Activated naive CD8-positive, alpha-beta T cell treated with anti-CD3 and anti-CD28 coated beads for 36 hours (primary cell): ENCODE data around the gene DNM3. TPM values are rescaled to one million over a fixed set of nuclear protein-coding genes. Genes with fewer than 3 reads are reported as not detected.

Experiments used
- DNase-seq: peaks from one replicate; pipeline ENCODE4 v3.0.0; 2021
- H3K27ac Mint-ChIP-seq: one replicate; pipeline ENCODE4 v1.8.0; 2022; ENCODE audit warnings: mild to moderate bottlenecking, moderate library complexity, mixed read lengths
- H3K27me3 Mint-ChIP-seq: one replicate; pipeline ENCODE4 v1.8.0; 2022; ENCODE audit warnings: mild to moderate bottlenecking, mixed read lengths
- H3K36me3 Mint-ChIP-seq: one replicate; pipeline ENCODE4 v1.8.0; 2021; ENCODE audit warnings: mild to moderate bottlenecking, mixed read lengths
- H3K4me1 Mint-ChIP-seq: one replicate; pipeline ENCODE4 v1.8.0; 2021; ENCODE audit warnings: mixed read lengths
- H3K4me3 Mint-ChIP-seq: one replicate; pipeline ENCODE4 v1.8.0; 2022; ENCODE audit warnings: mild to moderate bottlenecking, moderate library complexity, mixed read lengths
- H3K9me3 Mint-ChIP-seq: one replicate; pipeline ENCODE4 v1.8.0; 2022; ENCODE audit warnings: mixed read lengths
- total RNA-seq, 2 experiments: library from RNA; stranded (reverse); gene quantifications; one replicate each; pipeline ENCODE4 v1.2.3, GENCODE V29; 2021

Gene DNM3
- total RNA-seq, 2 experiments from 2014 or later = 0.34 to 0.35 TPM

GRCh38 chr1:172460887-172461315, 619.6 kb downstream of the DNM3 start:
- H3K27me3 Mint-ChIP-seq = no peaks in the 10 kb centered on the region
- no peak overlapping the region for H3K4me3 Mint-ChIP-seq
- H3K36me3 Mint-ChIP-seq = no peaks in the 10 kb centered on the region
- H3K4me1 Mint-ChIP-seq = no peaks in the 10 kb centered on the region
- no peak overlapping the region for H3K27ac Mint-ChIP-seq
- H3K9me3 Mint-ChIP-seq = no peaks in the 10 kb centered on the region
- no peak for DNase-seq

Other genes starting within 250 kb of the DNM3 start
- under 1 TPM in 1 of 2 experiments, not detected in 1; 0.14 TPM for gene MYOCOS, start 219.3 kb upstream of the DNM3 start, total RNA-seq
- not detected for gene MYOC, start 188.8 kb upstream of the DNM3 start, total RNA-seq
- gene VAMP4, start 99.4 kb upstream of the DNM3 start, total RNA-seq = 1 to 10 TPM; 4.8 to 5.1 TPM
- 10 to 100 TPM; 59.3 to 60.0 TPM for gene METTL13, start 59.8 kb upstream of the DNM3 start, total RNA-seq